Tibial nerve (tissue), 4 donors: ENCODE results near the gene MRAP. TPM values are rescaled to one million over a fixed set of nuclear protein-coding genes. Genes with fewer than 3 reads are reported as not detected.

Experiments
- DNase-seq, 2 donors: peaks; one replicate each; pipeline ENCODE4 v3.0.0-alpha.2; 2019; ENCODE audit warnings: low spot score in 2 of 2
- H3K27ac ChIP-seq, 4 donors: fragments of 200-600 bp; sonication (generic) in 3 of 4; one replicate each; pipeline ENCODE4 v1.5.1; 2017 to 2019; ENCODE audit warnings: mild to moderate bottlenecking in 1 of 4
- H3K27me3 ChIP-seq, 2 donors: fragments of 200-600 bp; sonication (generic) in 1 of 2; one replicate each; pipeline versions ENCODE4 v1.5.1 to v1.6.0; 2017 to 2019
- H3K36me3 ChIP-seq, 3 donors: fragments of 200-600 bp; sonication (generic); one replicate each; pipeline ENCODE4 v1.5.1; 2018 to 2019
- H3K4me1 ChIP-seq, 4 donors: fragments of 200-600 bp; sonication (generic) in 3 of 4; one replicate each; pipeline ENCODE4 v1.5.1; 2017 to 2019
- H3K4me3 ChIP-seq, 4 donors: fragments of 200-600 bp; sonication (generic) in 3 of 4; one replicate each; pipeline ENCODE4 v1.5.1; 2017 to 2019; ENCODE audit warnings: mild to moderate bottlenecking in 1 of 4, moderate library complexity in 1 of 4
- H3K9me3 ChIP-seq, 4 donors: fragments of 200-600 bp; sonication (generic) in 3 of 4; one replicate each; pipeline ENCODE4 v1.5.1; 2017 to 2019
- EP300 ChIP-seq, 2 donors: sonication (generic); formaldehyde crosslinking; IDR thresholded peaks; one replicate each; pipeline ENCODE4 v1.6.1; 2017; ENCODE audit warnings: antibody characterized with exemption in 2 of 2, mild to moderate bottlenecking in 1 of 2
- POLR2A ChIP-seq, 2 donors: fragments of 450-650 bp; IDR thresholded peaks; one replicate each; pipeline ENCODE4 v1.6.1; 2017; ENCODE audit warnings: antibody characterized with exemption in 2 of 2, mild to moderate bottlenecking in 2 of 2, moderate library complexity in 2 of 2
- WGBS, 2 donors: methylation state at CpG; one replicate each; pipeline ENCODE4 v1.1.5; 2018; 5-methylcytosine and 5-hydroxymethylcytosine counted together
- total RNA-seq, 4 donors: library from RNA; depleted of rRNA; stranded (reverse); fragments of >200 nt; gene quantifications; one replicate each; pipeline ENCODE4 v1.1.0, GENCODE V29; 2016
- TF ChIP-seq, protein P1 (sequence below), 5 experiments: fragments of 200-600 bp in 3 of 5; fragments of 450-650 bp in 2 of 5; sonication (generic) in 3 of 5; IDR thresholded peaks; one replicate each; pipeline ENCODE4 v1.5.1; 2016 to 2019; ENCODE audit warnings: antibody characterized with exemption in 5 of 5, mild to moderate bottlenecking in 3 of 5, moderate library complexity in 2 of 5

MRAP gene
- total RNA-seq, 4 donors from 2014 or later: 1.6 to 14.4 (median 4.8) TPM

DNA sequence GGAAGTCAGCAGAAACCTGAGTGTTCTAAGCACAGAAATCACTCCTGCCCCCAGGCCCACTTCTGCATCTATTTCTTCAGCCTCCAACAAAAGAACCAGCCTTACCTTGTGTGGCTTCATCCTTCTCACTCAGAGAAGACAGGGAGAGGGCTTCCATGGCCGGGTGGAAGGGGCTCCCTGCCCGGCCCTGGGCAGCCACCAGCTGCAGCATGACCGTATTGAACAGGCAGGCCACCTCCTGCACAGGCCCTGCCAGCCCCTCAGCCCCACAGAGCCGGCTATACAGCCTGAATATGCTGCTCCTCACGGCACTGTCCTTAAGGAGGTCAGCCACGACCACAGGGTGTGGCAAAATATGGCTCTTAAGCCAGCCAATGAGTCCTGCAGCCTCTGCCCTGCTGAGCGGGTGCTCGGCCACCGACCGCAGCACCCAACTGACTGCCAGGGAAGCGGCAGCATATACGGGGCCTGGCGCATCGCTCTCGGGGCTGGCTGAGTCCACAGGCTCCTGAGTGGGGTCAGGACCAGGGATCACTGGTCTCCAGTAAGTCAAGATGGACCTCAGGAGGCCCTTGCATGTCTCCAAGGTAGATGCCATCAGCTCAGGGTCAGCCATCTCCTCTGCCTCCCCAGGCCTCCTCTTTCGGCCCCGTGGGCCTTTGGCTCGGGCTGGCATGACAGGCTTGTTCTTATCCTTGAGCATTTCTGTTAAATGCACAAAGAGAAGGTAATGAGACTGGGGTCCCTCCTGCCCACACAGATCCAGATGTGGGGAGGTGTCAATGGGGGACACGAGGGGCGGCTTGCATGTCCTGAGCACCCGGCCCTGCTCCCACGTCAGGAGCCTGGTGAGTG lies 17.9 kb downstream of the MRAP start:
- TF ChIP-seq POLR2A (IDR thresholded peaks at IDR 0.05) (no peak), EP300 (IDR thresholded peaks at IDR 0.05) (no peak)
- TF ChIP-seq, protein P1, sequence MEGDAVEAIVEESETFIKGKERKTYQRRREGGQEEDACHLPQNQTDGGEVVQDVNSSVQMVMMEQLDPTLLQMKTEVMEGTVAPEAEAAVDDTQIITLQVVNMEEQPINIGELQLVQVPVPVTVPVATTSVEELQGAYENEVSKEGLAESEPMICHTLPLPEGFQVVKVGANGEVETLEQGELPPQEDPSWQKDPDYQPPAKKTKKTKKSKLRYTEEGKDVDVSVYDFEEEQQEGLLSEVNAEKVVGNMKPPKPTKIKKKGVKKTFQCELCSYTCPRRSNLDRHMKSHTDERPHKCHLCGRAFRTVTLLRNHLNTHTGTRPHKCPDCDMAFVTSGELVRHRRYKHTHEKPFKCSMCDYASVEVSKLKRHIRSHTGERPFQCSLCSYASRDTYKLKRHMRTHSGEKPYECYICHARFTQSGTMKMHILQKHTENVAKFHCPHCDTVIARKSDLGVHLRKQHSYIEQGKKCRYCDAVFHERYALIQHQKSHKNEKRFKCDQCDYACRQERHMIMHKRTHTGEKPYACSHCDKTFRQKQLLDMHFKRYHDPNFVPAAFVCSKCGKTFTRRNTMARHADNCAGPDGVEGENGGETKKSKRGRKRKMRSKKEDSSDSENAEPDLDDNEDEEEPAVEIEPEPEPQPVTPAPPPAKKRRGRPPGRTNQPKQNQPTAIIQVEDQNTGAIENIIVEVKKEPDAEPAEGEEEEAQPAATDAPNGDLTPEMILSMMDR (IDR thresholded peaks at IDR 0.05): no peak
- WGBS, 2 donors: 92 to 95% methylated on average over 10 to 13 of the region's 22 CpGs
- Histone ChIP-seq H3K4me1 (no peaks in the 10 kb centered on the region), H3K27ac (no peak overlapping the region), H3K9me3 (no peaks in the 10 kb centered on the region), H3K36me3 (peaks cover 8 to 100% (median 25%) of the 10 kb centered on the region in 3 donors), H3K4me3 (no peak overlapping the region), H3K27me3 (no peaks in the 10 kb centered on the region)
- no peak for DNase-seq

DNA sequence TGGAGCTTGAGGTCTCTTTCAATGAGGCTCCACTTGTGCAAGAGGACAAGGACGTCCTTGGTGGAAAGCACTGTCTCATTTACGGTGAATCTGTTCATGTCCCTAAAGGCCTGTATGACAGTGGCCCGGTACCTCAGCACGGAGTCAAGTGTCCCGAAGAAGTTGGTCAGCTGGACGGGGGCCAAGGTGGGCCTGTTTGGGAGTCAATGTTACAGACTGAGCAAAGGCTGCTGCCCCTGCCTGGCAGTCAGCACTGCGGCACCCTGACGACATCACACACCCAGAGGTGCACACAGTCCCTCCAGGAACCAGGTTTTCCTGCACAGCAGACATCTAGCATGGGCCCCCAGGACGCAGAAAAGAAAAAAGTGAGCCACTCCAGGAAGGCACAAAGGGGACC lies 19.1 kb downstream of the MRAP start:
- Histone ChIP-seq H3K9me3 (no peaks in the 10 kb centered on the region), H3K27me3 (no peaks in the 10 kb centered on the region), H3K4me3 (no peak overlapping the region), H3K36me3 (peaks cover 10 to 100% (median 28%) of the 10 kb centered on the region in 3 donors), H3K4me1 (no peaks in the 10 kb centered on the region), H3K27ac (no peak overlapping the region)
- DNase-seq: no peak
- TF ChIP-seq, protein P1 (IDR thresholded peaks at IDR 0.05): no peak
- TF ChIP-seq POLR2A (IDR thresholded peaks at IDR 0.05) (no peak), EP300 (IDR thresholded peaks at IDR 0.05) (no peak)
- WGBS, 2 donors: 92 to 96% methylated on average over 8 of the region's 9 CpGs

DNA sequence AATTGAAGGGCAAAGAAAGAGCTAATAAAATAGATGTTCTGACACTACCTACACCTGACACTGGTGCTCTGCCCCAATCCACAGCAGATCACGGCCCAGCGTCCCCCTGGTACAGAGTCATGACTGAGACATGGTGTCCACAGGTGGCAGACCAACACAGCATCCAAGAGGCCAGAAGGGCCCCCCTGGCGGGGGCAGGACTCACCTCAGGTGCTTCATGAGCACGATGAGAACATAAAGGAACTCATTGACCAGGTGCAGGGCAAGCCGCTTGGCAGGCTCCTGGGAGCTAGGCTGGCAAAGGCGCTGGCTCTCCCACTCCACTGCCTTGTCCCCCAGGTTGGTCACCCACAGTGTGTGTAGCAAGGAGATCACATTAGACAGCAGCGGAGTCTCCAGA lies 20.4 kb downstream of the MRAP start:
- TF ChIP-seq, protein P1 (IDR thresholded peaks at IDR 0.05): no peak
- TF ChIP-seq POLR2A (IDR thresholded peaks at IDR 0.05): no peak
- Histone ChIP-seq H3K27ac (no peak overlapping the region), H3K27me3 (no peaks in the 10 kb centered on the region), H3K4me1 (no peaks in the 10 kb centered on the region), H3K36me3 (peaks cover 10 to 100% (median 36%) of the 10 kb centered on the region in 3 donors), H3K4me3 (no peak overlapping the region), H3K9me3 (no peaks in the 10 kb centered on the region)
- no peak for DNase-seq
- 93 to 96% methylated on average over 7 of the region's 7 CpGs for WGBS, 2 donors

DNA sequence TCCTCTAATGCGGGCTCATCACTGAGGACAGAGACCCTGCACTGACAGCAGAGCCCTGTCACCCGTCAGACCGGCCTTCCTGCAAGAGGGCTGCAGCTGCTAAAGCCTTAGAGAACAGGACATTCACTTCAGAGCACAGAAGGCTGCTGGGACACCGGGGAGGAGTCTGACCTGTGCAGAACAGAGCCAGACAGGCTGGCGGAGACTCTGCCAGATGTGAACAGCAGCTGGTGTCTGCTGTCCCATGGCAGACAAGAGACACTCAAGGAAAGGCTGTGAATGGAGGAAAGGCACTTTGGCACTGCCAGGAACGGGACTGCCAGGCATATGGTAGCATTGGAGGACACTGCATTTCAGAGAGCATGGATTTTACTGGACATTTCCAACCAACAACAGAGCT lies 21.4 kb downstream of the MRAP start:
- H3K9me3 ChIP-seq: no peaks in the 10 kb centered on the region
- peaks cover 10 to 100% (median 42%) of the 10 kb centered on the region in 3 donors for H3K36me3 ChIP-seq
- WGBS, 2 donors: 88 to 89% methylated on average over 6 of the region's 6 CpGs
- TF ChIP-seq, protein P1 (IDR thresholded peaks at IDR 0.05): no peak
- no peak for TF ChIP-seq POLR2A (IDR thresholded peaks at IDR 0.05)
- no peak for TF ChIP-seq EP300 (IDR thresholded peaks at IDR 0.05)
- H3K27me3 ChIP-seq: no peaks in the 10 kb centered on the region
- no peak for DNase-seq
- H3K4me3 ChIP-seq: no peak overlapping the region
- no peak overlapping the region for H3K27ac ChIP-seq
- H3K4me1 ChIP-seq: no peaks in the 10 kb centered on the region

DNA sequence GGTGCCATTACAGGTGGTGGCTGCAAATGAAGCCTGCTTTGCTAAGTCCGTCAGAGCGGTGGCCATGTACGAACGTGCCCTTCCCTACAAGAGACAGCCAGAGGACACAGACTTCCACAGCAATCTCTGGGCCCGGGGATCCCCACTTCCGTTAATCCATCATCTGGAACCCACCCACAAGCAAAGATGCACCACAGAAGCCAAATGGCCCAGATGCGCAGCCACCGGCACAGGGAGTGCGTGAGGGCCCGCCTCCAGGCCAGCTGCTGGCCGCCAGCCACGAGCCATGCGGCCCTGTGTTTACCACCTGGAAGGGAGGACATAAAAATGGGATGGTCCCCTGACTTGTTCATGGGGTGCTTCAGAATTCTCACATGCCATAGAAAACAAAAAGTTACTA lies 22.1 kb downstream of the MRAP start:
- no peaks in the 10 kb centered on the region for H3K9me3 ChIP-seq
- no peak overlapping the region for H3K4me3 ChIP-seq
- H3K27ac ChIP-seq: no peak overlapping the region
- H3K4me1 ChIP-seq: peaks cover 0 to 3% (median 0%) of the 10 kb centered on the region in 4 donors
- no peak for DNase-seq
- H3K36me3 ChIP-seq: peaks cover 10 to 100% (median 42%) of the 10 kb centered on the region in 3 donors
- no peaks in the 10 kb centered on the region for H3K27me3 ChIP-seq
- WGBS, 2 donors: 85 to 92% methylated on average over 13 of the region's 13 CpGs
- TF ChIP-seq POLR2A (IDR thresholded peaks at IDR 0.05) (no peak), EP300 (IDR thresholded peaks at IDR 0.05) (no peak)
- TF ChIP-seq, protein P1 (IDR thresholded peaks at IDR 0.05): no peak
